ENCODE results near the gene PFN3.

PFN3 gene

GRCh38 chr5:177437623-177438022, 37.2 kb upstream of the PFN3 start:
- no peak for DNase-seq (ENCODE audit: low spot score)

GRCh38 chr5:177435847-177436536, 35.5 kb upstream of the PFN3 start:
- DNase-seq (ENCODE audit: low spot score): no peak

- no peak for DNase-seq (ENCODE audit: low spot score)
Measured at GRCh38 chr5:177434942-177435738, 34.7 kb upstream of the PFN3 start.

- peak; percentile 54 for DNase-seq (ENCODE audit: low spot score)
Measured at GRCh38 chr5:177434437-177434836, 34.0 kb upstream of the PFN3 start.

GRCh38 chr5:177433658-177434217, 33.3 kb upstream of the PFN3 start:
- DNase-seq (ENCODE audit: low spot score): no peak

GRCh38 chr5:177432839-177433657, 32.6 kb upstream of the PFN3 start:
- DNase-seq (ENCODE audit: low spot score): no peak

GRCh38 chr5:177432143-177432838, 31.8 kb upstream of the PFN3 start:
- no peak for DNase-seq (ENCODE audit: low spot score)

GRCh38 chr5:177431317-177432142, 31.1 kb upstream of the PFN3 start:
- DNase-seq (ENCODE audit: low spot score): no peak

GRCh38 chr5:177430972-177431316, 30.5 kb upstream of the PFN3 start:
- DNase-seq (ENCODE audit: low spot score): no peak

GRCh38 chr5:177430140-177430951, 29.9 kb upstream of the PFN3 start:
- DNase-seq (ENCODE audit: low spot score): no peak

- no peak for DNase-seq (ENCODE audit: low spot score)
Measured at GRCh38 chr5:177429248-177430040, 29.0 kb upstream of the PFN3 start.

GRCh38 chr5:177428574-177429217, 28.2 kb upstream of the PFN3 start:
- no peak for DNase-seq (ENCODE audit: low spot score)

- DNase-seq (ENCODE audit: low spot score): no peak
Measured at GRCh38 chr5:177427919-177428573, 27.6 kb upstream of the PFN3 start.

- DNase-seq (ENCODE audit: low spot score): peak; percentile 50
Measured at GRCh38 chr5:177427211-177427822, 26.9 kb upstream of the PFN3 start.

GRCh38 chr5:177426566-177427210, 26.2 kb upstream of the PFN3 start, which contains the start of gene GRK6:
GRK6 (plus strand) TSS chr5:177426676; CDS start chr5:177426846, 170 bp downstream.
- DNase-seq (ENCODE audit: low spot score): no peak

GRCh38 chr5:177425801-177426565, 25.5 kb upstream of the PFN3 start:
- DNase-seq (ENCODE audit: low spot score): peak; percentile 100
